Stimulated activated CD8-positive, alpha-beta memory T cell treated with anti-CD3 and anti-CD28 coated beads, Interleukin-12 subunit alpha, Interleukin-12 subunit beta, amount 100 ng/mL, for 1 hour (primary cell): ENCODE data around the gene CENPM.

Experiments used
- DNase-seq: peaks from one replicate; pipeline ENCODE4 v3.0.0-alpha.2; 2020; ENCODE audit warnings: low read depth

Gene CENPM, protein sequence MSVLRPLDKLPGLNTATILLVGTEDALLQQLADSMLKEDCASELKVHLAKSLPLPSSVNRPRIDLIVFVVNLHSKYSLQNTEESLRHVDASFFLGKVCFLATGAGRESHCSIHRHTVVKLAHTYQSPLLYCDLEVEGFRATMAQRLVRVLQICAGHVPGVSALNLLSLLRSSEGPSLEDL

DNA sequence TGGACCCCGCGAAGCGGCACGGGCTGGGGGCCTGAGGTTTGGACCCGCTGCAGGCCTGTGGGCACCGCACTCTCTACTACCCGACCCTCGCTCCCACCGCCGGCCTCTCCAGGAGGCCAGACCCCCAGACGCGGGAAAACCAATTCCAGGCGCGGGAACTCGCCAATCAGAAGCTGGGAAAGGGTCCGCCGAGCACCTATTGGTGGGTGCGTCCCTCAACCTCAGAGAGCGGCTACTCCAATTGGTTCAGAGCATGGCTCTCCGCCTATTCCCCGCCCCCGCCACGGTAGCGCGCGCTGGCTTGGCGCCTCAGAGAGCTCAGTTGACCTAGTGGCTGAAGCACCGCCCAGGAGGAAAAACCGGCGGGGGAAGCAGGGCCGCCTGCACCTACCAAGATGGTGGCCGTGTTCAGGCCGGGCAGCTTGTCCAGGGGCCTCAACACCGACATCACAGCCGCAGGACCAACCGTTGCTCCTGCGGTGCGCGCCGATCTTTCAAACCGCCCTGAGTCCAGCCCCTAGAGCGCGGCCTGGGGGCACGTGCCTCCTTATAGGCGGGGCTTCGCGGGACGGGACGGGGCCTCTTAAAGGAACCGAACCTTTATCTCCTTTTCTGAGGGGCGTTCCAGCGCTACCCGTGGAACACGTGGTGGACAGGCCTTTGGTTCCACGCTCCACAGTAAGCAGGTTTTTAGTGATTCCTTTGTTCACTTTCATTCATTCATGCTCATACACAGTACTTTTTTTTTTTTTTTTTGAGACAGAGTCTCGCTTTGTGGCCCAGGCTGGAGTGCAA, at the start of gene CENPM:
TSS of gene CENPM (minus strand) at position 524 of the 795 bp plus-strand sequence. CDS start at position 448, 76 bp downstream.
- DNase-seq = peak; percentile 74

DNA sequence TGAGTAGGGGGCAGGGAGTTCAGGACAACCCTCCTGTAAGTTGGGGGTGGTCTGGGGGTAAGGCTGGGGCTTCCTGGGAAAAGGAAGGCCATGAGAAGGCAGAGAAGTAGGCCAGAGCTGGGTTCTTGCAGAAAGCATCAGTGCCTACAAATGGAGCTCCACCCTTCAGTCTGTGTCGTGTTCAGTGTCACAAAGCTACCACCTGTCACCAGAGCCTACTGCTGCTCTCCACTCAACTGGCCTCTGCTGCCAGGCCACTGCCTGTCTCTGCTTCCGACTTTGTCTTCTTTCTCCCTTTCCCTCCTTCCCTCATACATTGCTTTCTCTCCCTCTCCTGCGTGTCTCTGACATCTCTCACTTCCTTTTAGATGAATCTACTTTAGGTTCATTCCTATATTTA, 48.3 kb upstream of the CENPM start:
- no peak for DNase-seq

DNA sequence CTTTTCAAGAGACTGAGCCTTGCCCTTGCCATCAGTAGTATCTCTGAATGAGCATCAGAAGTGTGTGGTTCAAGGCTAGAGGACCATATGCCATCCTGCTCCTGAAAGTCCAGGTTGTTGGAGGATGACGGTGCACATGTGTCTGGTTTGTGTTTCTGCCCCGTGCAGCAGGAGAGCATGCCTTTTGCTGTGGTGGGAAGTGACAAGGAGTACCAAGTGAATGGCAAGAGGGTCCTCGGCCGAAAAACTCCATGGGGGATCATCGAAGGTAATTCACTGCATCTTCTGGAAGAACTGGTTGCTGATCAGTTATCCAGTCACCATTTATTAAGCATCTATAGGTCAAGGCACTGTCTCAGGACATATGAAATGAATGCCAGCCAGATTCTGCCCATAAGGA, 45.5 kb upstream of the CENPM start:
- no peak for DNase-seq

DNA sequence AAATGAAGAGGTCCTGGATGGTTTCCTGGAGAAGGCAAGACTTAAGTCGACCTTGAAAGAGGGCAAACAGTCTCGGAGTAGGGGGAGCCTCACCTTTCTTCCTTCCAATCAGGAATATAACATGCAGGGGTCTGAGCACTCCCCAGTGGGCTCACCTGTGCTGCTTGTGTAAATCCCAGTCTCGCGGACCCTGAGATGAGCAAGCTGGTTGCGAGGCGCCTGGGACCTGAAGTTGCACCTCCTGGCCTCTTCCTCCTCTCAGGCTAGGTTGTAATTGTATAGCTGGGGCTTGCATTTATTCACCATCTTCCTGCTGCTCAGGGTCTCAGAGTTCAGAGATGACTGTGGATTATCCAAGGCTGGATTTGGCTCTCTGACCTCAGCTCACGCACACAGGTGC, 44.2 kb upstream of the CENPM start:
- no peak for DNase-seq

DNA sequence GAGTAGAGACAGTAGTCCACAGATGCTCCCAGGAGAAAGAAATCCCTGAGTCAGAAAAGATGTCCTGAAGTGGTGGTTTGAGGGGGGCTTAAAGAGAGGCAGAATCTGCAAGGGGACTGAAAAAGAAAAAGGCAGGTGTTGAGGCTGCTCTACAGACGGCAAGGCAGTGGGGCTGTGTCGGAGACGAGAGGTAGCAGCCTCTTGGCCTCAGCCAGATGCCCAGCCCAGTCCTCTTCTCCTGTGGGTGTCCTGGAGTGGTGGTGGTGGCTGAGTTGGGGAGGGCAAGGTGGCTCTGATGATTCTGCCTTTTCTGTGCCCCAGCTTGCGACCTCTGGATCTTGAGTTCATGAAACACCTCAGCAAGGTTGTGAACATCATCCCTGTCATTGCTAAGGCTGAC, 42.3 kb upstream of the CENPM start:
- no peak for DNase-seq

DNA sequence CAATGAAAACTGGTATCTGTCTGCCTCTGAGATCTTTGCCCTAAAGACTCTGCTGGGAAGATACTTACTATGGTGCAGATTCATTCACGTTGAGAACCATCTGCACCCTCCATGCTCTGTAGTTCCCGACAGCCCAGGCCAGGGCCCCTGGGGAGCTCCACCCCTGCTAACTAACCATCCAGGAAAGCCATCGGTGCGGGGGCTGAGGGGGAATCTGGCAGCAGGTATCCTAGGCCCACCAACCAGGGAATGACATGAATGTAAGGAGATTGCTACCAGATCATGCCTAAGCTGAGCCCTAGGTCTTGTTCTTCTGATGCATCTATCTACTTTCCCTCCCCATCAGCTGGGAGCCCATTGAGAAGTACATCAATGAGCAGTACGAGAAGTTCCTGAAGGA, 40.3 kb upstream of the CENPM start:
- DNase-seq = no peak

DNA sequence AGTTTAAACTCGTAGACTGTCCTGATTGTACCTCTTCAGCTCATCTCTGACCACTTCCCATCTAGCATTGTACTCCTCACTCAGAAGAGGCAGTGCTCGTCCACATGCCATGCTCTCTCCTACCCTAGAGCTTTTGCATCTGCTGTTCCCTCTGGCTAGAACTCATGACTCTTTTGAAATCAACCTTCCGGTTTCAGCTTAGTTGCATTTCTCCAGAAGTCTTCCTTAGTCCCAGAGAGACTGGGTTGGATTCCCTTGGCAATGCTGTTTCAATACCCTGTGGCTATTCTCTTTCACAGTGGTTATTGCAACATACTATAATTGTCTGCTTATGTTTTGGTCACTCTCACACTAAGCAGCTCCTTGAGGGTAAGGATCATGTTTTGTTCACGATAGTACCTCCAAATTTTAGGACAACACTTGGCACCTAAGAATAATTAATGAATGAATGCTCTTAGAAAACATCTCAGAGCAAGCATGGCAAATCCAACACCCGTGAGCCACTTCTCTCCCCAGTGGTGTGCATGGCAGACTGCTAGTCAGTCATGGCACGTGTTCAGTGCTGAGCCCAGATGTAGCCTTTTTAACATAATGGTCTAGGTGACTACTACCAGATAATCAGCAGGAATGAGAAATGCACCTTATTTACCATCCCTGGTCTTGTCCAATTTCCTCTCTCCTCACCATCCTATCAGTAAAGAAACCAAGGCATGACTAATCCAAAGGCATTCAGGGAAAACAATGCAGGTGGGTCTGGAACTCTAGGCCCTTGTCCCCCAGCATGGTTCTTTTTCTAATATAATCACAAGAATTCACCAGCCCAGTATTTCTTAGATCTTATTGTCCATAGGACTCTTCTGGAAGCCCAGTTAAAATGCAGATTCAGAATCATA, 36.8 kb upstream of the CENPM start:
- DNase-seq = no peak

DNA sequence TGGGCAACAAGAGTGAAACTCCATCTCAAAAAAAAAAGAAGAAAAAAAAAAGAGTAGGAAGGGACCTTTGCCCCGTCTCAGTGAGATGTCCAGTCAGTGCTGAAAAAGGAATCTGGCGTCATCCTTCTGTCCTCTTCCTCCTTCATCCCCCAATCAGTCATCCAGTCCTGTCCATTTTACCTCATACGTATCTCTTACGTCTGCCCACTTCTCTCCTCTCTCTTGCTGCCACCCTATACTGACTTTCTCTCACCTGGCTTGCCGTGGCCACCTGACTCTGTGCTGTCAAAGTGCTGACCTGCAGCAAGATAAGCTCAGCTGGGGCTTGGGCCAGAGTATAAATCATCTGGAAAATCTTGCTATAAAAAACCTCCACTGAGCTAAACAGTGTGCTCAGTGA, 35.9 kb upstream of the CENPM start:
- no peak for DNase-seq

DNA sequence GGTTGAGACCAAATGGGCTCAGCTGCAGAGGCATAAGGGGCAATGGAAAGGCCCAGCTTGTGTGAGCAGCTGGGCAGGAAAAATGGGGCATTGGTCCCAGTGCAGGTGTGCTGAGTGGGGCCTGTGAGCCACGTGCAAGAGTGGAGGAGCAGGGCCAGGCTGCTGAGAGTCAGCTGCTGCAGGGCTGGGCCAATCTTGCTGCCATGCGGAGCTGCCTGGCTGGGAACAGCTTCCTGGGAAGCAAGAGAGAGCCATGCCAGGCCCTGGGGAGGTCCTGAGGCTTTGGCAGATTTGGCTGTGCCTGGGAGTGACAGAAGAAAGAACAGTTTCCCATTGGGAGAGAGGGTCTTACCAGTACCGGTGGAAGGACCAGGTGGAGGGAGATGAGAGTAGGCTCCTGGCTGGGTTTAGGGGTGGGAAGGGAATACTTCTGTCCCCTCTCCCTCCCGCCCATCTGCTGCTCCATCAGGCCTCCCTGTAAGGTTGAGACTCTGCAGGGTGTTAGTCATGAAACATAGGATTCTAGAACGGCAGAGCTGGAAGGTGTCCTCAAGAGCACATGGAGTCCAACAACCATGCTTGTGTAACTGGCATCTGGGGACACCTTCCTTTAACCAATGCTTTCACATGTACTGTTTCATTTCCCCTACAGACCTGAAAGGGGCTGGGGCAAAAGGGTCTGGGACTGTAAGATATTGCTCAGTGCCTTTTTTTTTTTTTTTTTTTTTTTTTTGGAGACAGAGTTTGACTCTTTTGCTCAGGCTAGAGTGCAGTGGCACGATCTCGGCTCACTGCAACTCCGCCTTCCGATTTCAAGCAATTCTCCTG, 32.7 kb upstream of the CENPM start:
- no peak for DNase-seq

DNA sequence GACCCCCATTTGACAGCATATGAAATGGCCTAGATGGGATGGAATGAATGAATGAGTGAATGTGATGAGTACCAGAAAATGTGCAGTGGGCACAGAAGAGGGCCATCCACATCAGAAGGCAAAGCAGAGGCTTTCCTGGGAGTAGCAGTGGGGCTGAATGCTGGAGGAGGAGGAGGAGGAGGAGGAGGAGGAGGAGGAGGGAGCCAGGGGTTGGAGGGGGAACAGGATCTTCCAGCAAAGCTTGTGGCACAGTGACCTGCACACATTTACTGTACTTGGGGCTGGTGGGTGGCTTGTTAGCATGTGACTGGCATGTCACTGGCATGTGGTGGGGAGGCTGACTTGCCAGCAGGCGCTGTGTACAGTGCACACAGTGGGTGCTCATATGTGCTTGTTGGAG, 31.8 kb upstream of the CENPM start:
- no peak for DNase-seq

DNA sequence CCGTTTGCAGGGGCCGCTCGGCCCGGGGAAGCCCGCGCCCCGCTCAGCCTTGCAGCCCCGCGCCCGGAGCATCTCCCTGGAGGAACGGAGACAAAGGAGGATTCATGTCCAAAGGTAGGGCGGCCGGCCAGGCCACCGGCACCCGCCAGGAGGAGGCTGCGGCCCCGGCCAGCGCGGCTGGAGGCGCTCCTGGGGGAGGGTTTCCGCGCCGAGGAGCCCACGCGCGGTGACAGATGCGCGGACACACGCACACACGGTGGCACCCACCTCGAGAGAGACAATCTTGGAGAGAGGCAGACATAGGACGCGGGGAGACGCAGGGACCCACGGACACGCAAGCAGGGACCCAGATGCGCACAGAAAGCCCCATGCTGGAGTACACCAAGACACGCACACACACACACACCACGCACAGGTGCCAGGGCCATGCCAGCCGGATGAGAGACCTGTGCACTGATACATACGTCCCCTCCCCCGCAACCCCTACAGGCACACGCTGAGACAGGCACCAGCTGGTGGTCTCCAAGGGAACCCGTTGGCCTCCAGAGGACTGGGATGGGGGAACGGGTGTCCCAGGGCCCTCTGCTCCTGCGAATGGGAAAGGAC, 30.1 kb upstream of the CENPM start:
- no peak for DNase-seq

DNA sequence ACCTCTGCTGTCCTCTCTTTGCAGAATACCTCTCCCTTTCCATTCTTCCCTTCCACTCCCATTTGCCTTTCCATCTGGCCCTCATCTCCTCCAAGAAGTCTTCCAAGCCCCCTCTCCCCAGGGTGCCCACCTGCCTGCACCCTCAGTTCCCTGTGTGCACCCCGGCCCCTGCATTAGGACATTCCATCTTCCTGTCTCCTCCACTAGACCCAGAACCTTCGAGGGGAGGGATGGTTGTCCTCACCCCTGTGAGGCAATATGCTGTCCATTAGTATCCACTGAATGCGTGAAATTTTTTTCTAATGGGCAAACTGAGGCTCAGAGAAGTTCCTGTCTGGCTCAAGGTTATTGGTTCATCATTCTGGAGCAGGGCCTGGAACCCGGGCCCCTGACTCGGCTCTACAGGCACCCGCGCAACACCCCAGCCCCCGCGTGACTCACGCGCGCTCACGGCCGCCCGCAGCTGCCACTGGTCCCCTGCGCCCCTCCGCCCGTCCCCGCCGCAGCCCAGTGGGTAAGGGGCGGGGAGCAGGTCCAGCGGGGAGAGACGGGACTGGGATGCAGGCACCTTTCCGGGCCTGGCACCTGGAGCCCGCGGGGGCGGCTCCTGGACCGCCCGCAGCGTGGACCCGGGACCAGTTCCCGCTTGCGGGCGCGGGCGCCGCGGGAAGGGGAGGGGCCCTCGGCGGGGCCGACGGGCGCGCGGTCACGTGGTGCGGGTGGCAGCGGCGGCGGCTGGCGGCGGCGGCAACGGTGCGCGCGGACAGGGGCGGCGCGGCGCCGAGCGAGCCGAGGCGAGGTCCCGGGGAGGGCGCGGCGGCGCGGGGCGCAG, 29.3 kb upstream of the CENPM start:
- no peak for DNase-seq

DNA sequence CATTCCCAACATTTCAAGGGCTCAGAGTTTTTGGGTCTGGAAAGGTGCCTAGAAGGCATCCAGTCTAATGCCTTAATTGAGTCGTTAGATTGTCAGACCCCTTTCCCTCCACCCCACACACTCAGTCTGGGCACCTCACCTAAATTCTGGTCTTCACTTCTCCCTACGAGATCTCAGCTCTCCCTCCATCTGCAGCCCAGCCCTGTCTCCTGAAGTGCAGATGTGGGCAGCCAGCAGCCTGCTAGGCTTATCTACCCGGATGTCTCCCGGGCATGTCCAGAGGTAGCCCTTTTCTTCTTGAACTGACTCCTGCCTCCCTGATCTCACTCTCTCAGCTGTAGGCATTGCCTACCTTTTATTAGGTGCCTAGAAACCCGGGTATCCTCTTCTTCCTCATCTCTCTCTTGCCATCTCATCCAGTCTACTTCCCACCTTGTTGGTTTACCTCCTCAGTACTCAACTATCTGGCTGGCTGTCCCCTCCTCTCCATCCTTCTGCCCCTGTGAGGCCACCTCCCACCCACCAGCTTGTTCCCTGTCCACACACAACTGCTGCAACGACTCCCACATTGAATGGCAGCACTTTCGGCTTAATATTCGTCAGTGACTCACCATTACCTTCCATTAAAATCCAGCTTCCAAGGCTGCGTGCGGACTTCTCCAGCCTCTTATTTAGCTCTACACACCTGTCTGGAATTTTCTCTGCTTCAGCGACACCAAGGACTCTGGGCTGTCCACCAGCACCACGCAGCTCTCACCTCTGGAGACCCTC, 28.5 kb upstream of the CENPM start:
- no peak for DNase-seq

DNA sequence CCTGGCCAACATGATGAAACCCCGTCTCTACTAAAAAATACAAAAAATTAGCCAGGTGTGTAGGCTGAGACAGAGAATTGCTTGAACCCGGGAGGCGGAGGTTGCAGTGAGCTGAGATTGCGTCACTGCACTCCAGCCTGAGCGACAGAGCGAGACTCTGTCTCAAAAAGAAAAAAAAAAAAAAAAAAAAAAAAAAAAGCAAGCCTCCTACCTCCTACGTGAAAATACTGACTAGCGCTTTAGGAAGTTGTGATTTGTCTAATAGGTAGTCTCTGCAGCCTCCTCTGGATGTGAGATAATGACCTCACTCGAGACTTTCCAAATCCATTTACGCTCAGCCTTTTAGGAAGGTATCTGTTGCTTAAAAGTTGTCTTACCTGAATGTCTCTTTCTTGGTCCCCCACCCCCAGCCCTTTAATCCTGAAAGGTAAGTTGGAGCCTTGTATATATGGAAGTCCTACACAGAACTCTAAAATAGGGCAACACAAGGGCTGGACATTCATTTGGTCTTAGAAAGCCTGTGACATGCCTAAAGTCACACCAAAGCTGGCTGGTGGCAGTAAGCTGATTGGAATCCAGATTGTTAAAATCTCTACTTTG, 27.8 kb upstream of the CENPM start:
- no peak for DNase-seq

DNA sequence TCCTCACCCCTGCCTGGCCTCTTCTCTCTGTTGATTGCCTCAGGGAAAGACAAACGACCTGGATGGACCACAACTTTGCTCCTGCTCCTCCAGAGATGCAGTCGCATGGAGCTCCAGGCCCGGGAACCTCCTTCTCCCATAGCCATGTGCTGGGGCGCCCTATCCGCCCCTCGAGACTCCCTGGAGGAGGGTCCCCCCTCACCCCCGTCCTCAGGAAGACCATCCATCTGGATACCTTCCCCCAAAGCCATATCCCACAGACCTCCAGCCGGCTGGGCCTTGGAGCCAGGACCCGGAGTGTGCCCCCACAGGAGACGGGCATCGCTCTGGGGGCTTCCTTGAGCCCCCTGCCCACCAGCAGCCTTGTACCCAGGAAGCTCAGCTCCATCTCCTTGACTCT, 24.5 kb upstream of the CENPM start:
- no peak for DNase-seq

DNA sequence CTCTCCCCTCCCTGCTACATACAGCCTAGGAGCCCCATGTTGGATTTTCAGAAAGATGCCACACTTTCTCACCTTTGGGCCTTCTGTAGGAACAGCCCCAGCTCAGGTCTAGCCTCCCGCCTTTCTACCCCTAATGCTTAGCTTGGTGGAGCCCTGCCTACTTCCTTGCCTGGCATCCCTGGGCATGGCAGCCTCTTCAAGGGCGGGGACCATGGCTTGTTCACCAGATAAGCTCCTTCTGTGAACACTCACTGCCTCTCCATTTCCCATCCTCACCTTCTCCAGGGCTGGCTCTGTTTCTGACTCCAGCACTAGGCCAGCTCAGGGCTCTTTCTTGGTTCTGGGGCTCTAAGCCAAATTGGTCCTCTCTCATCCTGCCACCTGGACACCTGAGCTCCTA, 23.6 kb upstream of the CENPM start:
- DNase-seq = no peak

DNA sequence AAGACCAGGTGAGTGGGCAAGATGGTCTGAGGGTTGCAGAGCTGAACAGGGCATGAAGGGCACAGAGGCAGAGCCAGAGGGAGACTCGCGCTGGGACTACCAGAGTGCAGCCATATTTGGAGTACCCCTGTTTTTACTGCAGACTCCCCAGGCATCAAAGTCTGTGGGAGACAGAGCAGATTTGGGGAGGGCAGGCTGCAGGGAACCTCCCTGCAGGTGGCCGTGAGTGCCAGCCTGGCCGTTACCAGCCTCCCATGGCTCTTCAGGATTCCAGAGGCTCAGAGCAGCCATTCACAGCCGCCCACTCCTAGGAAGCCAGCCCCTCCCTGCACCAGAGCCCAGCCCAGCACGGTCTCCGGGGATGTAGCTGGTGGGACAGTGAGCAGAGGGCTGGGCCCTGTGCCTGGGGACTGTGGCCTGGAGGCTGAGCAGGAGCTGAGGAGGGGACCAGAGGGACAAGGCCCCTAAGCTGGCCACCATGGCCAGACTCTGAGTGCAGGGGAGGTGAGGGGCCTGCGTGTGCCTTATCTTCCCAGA, 22.2 kb upstream of the CENPM start, which contains the start of gene SEPTIN3:
TSS of gene SEPTIN3 (plus strand) at position 334 of the 537 bp plus-strand sequence. CDS start 2,050 bp downstream, outside the sequence.
- DNase-seq = no peak

DNA sequence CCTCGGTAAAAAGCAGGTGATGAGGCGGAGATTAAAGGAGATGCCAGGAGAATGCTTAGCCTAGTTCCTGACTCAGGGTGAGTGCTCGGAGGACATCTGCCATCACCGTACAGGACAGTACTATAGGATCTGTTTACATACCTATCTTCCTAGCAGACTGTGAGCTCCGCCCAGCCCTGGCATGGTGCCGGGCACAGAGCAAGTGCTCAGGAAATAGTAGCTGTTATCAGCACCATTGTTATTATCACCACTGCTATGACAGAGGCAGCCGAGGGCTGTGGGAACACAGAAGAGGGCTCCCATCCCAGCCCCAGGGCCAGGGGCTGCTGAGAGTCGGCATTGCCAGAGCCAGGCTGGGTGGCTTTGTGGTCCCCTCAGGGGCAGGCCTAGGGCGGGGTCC, 21.6 kb upstream of the CENPM start:
- DNase-seq = no peak

DNA sequence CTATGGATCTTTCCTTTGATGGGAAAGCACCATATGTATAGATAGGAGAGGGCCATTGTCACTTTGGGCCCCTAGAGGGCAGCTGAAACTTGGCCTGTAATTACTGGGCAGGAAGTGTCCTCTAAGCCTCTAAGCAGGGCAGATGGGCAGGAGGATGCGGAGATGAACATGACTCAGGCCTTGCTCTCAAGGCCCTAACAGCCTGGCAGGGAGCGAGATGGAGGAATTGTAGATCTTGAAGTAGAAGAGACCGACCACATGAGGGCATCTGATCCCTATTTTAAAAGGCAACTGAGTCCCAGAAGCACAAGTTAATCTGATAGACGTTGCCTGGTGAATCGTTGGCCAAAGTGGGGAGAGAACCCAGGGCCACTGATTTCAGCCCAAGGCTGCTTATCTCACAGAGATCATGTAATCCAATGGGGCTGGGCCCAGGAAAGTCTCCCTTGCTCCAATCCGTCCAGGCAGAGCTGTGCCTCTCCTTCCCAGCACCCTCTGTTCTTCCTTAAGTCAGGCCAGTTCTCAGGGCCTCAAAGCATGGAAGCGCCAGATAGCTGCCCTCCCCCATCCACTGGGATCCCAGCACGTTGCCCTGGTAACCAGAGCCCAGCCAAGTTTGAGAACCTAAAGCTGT, 19.8 kb upstream of the CENPM start:
- DNase-seq = no peak
